ENCODE data around the gene GLIS1. TPM values are rescaled to one million over a fixed set of nuclear protein-coding genes. Genes with fewer than 3 reads are reported as not detected.

GLIS1 gene
- total and polyA plus RNA-seq, 7 donors: 0.03 to 0.40 (median 0.15) TPM

DNA sequence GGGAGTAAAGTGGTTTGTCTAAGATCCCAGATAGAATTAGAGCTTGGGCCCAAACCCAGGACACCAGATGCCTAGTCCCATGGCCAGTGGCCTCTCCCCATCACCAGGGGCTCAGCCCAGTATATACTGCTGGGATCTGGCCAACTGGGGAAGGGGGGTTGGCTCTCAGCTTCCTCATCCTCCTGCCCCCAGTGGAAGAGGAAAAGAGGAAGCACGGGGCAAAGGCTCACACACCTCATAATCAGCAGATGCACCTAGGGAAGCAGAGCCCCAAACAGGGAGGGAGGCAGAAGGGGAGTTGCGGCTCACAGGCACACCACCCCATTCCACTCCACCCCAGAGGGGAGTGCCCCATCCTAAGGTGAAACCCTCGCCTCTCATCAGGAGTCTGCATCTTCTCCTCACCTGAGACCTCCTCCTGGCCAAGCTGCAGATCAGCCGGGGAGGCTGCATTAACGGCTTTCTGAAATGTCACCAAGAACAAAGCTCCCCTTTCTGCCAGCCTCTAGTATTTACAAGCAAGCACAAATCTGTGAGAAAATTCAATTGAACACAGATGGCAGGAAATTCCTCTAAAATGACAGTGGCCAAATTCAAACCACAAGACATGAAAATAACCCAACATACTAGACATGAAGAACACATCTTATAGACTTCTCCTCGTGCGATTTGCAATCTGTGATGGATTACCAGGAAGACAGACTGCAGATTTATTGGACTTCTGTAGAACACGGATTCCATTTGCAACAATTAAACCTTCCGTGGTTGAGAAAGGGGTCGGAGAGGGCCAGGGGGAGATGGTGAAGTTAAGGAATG lies 82.8 kb downstream of the GLIS1 start:
- no peaks in the 10 kb centered on the region for H3K36me3 ChIP-seq (ENCODE audit: insufficient read depth in 1 of 2, low read depth in 1 of 2)
- no peaks in the 10 kb centered on the region for H3K27me3 ChIP-seq (ENCODE audit: insufficient read depth in 3 of 3, low read length in 2 of 3)
- no peak for DNase-seq
- H3K4me3 ChIP-seq: no peak overlapping the region
- intact Hi-C loops (cut with DNase I): no loop called here
- 34 to 41% (median 34%) methylated on average over 10 of the region's 10 CpGs for WGBS, 3 donors
- H3K4me1 ChIP-seq: no peaks in the 10 kb centered on the region
- ATAC-seq: no peak
- H3K9me3 ChIP-seq: no peaks in the 10 kb centered on the region
- TF ChIP-seq, protein P1, sequence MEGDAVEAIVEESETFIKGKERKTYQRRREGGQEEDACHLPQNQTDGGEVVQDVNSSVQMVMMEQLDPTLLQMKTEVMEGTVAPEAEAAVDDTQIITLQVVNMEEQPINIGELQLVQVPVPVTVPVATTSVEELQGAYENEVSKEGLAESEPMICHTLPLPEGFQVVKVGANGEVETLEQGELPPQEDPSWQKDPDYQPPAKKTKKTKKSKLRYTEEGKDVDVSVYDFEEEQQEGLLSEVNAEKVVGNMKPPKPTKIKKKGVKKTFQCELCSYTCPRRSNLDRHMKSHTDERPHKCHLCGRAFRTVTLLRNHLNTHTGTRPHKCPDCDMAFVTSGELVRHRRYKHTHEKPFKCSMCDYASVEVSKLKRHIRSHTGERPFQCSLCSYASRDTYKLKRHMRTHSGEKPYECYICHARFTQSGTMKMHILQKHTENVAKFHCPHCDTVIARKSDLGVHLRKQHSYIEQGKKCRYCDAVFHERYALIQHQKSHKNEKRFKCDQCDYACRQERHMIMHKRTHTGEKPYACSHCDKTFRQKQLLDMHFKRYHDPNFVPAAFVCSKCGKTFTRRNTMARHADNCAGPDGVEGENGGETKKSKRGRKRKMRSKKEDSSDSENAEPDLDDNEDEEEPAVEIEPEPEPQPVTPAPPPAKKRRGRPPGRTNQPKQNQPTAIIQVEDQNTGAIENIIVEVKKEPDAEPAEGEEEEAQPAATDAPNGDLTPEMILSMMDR (IDR thresholded peaks at IDR 0.05): no peak
- no peak overlapping the region for H3K27ac ChIP-seq

DNA sequence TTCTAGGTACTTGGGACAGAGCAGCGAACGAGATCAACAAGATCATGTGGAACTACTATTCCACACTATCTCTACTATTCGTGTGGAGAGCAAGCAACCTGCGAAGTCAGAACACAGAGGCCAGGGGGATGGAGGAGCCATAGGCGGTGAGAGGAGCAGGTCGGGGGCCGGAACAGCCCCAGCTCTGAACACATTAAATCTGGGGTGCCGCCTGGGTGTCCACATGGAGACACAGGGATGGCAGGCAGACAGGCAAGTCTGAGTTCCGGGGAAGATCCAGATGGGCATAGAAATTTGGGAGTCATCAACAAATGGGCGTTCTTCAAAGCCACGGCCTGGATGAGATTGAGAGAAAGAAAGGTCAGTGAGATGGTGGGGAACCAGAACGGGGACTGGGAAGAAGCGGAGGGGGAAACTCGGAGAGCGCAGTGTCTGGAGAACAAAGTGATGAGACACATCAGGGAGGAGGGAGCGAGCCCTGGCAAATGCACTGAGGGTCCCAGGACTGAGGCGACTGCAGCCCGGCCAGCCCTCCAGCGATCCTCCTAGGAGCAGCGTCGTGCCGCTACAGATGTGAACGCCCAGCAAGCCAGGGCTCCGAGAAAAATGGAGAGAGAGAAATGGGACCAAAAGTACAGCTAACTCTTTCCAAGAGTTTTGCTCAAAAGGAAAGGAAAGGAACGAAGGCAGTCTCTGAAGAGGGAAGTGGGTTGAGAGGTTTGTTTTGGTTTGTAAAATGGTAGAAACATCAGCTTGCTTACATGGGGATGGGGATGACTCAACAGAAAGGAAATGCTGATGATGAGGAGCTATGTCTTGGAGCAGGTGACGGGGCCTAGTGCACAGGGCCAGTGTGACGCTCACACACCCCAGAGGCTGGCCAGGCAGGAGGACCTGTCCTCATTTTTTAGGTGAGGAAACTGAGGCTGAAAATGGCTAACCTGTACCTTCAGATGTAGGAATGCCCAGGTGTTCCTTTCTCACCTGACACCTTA lies 84.5 kb downstream of the GLIS1 start:
- H3K27me3 ChIP-seq (ENCODE audit: insufficient read depth in 3 of 3, low read length in 2 of 3): no peaks in the 10 kb centered on the region
- H3K9me3 ChIP-seq: no peaks in the 10 kb centered on the region
- intact Hi-C loops (cut with DNase I): no loop called here
- no peaks in the 10 kb centered on the region for H3K36me3 ChIP-seq (ENCODE audit: insufficient read depth in 1 of 2, low read depth in 1 of 2)
- WGBS, 3 donors: 72 to 80% (median 76%) methylated on average over 27 of the region's 27 CpGs
- no peak overlapping the region for H3K27ac ChIP-seq
- no peak overlapping the region for H3K4me3 ChIP-seq
- no peaks in the 10 kb centered on the region for H3K4me1 ChIP-seq
- TF ChIP-seq, protein P1 (IDR thresholded peaks at IDR 0.05): no peak
- ATAC-seq (no peak), DNase-seq (no peak)

DNA sequence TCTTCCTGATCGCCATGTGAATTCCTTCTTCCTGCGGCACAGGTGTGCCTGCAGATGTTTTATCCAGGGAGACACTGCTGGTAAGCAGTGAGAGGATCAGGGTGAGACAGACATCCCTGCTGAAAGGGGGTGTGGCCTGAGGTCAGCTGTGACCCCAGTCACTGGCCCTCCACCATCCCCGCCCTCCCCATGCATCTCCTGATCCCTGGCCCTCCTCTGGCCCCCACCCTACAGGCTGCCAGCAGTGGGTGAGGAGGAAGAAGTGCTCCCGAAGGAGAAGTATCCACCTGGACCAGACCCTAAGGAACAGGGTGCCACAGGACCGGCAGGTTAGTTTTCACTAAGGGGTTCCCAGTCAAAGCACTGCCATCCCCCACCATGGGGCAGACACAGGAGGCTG lies 85.3 kb downstream of the GLIS1 start:
- ATAC-seq (no peak), DNase-seq (no peak)
- H3K9me3 ChIP-seq: no peaks in the 10 kb centered on the region
- no peak overlapping the region for H3K27ac ChIP-seq
- TF ChIP-seq, protein P1 (IDR thresholded peaks at IDR 0.05): no peak
- intact Hi-C loops (cut with DNase I): no loop called here
- WGBS, 3 donors: 62 to 70% (median 63%) methylated on average over 5 of the region's 5 CpGs
- H3K27me3 ChIP-seq (ENCODE audit: insufficient read depth in 3 of 3, low read length in 2 of 3): peaks cover 0 to 3% (median 0%) of the 10 kb centered on the region in 3 donors
- no peak overlapping the region for H3K4me3 ChIP-seq
- H3K4me1 ChIP-seq: no peaks in the 10 kb centered on the region
- H3K36me3 ChIP-seq (ENCODE audit: insufficient read depth in 1 of 2, low read depth in 1 of 2): no peaks in the 10 kb centered on the region

DNA sequence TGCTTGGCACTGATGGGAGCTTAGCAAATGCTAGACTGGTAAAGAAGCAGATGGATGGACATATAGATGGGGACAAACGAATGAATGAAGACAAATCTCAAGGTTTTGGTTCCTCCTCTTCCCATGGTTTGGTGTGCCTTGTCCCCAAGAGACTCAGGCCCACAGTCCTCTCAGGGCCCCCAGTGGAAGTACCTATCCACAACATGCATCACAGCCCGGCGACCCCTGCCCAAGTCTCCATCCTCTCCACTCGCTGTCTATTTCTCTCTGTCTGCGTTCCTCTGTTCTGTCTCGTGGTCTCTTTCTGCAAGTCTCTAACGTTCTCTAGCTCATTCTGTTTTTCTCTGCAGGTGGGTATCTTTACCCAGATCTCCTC lies 85.8 kb downstream of the GLIS1 start:
- Histone ChIP-seq H3K4me3 (no peak overlapping the region), H3K4me1 (no peaks in the 10 kb centered on the region), H3K27ac (no peak overlapping the region), H3K36me3 (ENCODE audit: insufficient read depth in 1 of 2, low read depth in 1 of 2) (no peaks in the 10 kb centered on the region), H3K9me3 (no peaks in the 10 kb centered on the region), H3K27me3 (ENCODE audit: insufficient read depth in 3 of 3, low read length in 2 of 3) (peaks cover 0 to 5% (median 0%) of the 10 kb centered on the region in 3 donors)
- intact Hi-C loops (cut with DNase I): no loop called here
- no peak for ATAC-seq
- TF ChIP-seq, protein P1 (IDR thresholded peaks at IDR 0.05): no peak
- no peak for DNase-seq
- 74 to 79% (median 77%) methylated on average over 7 of the region's 7 CpGs for WGBS, 3 donors
